Measurements from ENCODE around the gene RRAS.

Gene RRAS

GRCh38 chr19:49686503-49687088 lies 46.7 kb upstream of the RRAS start:
- peaks cover 24% of the 10 kb centered on the region for H3K36me3 ChIP-seq
- no peak for TF ChIP-seq CTCF (IDR thresholded peaks at IDR 0.05)
- H3K4me1 ChIP-seq (ENCODE audit: control insufficient read depth in 1 of 2, insufficient read depth in 1 of 2, low read depth in 1 of 2, low read length in 1 of 2): peaks cover 4 to 13% of the 10 kb centered on the region in 2 experiments

GRCh38 chr19:49685845-49686332 lies 45.9 kb upstream of the RRAS start:
- Histone ChIP-seq H3K4me1 (ENCODE audit: control insufficient read depth in 1 of 2, insufficient read depth in 1 of 2, low read depth in 1 of 2, low read length in 1 of 2) (peaks cover 1 to 8% of the 10 kb centered on the region in 2 experiments), H3K36me3 (peaks cover 24% of the 10 kb centered on the region), H3K4me3 (ENCODE audit: low read depth in 1 of 2, low read length in 1 of 2) (no peak overlapping the region), H3K27me3 (peaks cover 27% of the 10 kb centered on the region), H3K9me3 (no peaks in the 10 kb centered on the region), H3K27ac (no peak overlapping the region)
- TF ChIP-seq CTCF (IDR thresholded peaks at IDR 0.05): no peak

More at GRCh38 chr19:49686503-49687088, 46.7 kb upstream of the RRAS start:
- H3K9me3 ChIP-seq: no peaks in the 10 kb centered on the region
- H3K4me3 ChIP-seq (ENCODE audit: low read depth in 1 of 2, low read length in 1 of 2): no peak overlapping the region
- H3K27ac ChIP-seq: no peak overlapping the region
- peaks cover 34% of the 10 kb centered on the region for H3K27me3 ChIP-seq

GRCh38 chr19:49684983-49685553 lies 45.1 kb upstream of the RRAS start:
- Histone ChIP-seq H3K9me3 (no peaks in the 10 kb centered on the region), H3K27me3 (peaks cover 19% of the 10 kb centered on the region), H3K4me1 (ENCODE audit: control insufficient read depth in 1 of 2, insufficient read depth in 1 of 2, low read depth in 1 of 2, low read length in 1 of 2) (peaks cover 6% of the 10 kb centered on the region in 2 experiments), H3K27ac (no peak overlapping the region), H3K36me3 (peaks cover 24% of the 10 kb centered on the region), H3K4me3 (ENCODE audit: low read depth in 1 of 2, low read length in 1 of 2) (no peak overlapping the region)
- TF ChIP-seq CTCF (IDR thresholded peaks at IDR 0.05): no peak

- no peak for TF ChIP-seq CTCF (IDR thresholded peaks at IDR 0.05)
- Histone ChIP-seq H3K27ac (no peak overlapping the region), H3K4me3 (ENCODE audit: low read depth in 1 of 2, low read length in 1 of 2) (no peak overlapping the region), H3K36me3 (peaks cover 24% of the 10 kb centered on the region), H3K4me1 (ENCODE audit: control insufficient read depth in 1 of 2, insufficient read depth in 1 of 2, low read depth in 1 of 2, low read length in 1 of 2) (peaks cover 6 to 8% of the 10 kb centered on the region in 2 experiments), H3K27me3 (peaks cover 13% of the 10 kb centered on the region), H3K9me3 (no peaks in the 10 kb centered on the region)
Measured at GRCh38 chr19:49684251-49684982, 44.5 kb upstream of the RRAS start.

GRCh38 chr19:49683814-49684250 lies 43.9 kb upstream of the RRAS start:
- H3K27ac ChIP-seq: no peak overlapping the region
- TF ChIP-seq CTCF (IDR thresholded peaks at IDR 0.05): no peak
- H3K36me3 ChIP-seq: peaks cover 24% of the 10 kb centered on the region
- H3K4me3 ChIP-seq (ENCODE audit: low read depth in 1 of 2, low read length in 1 of 2): no peak overlapping the region
- peaks cover 7% of the 10 kb centered on the region for H3K27me3 ChIP-seq
- peaks cover 6 to 8% of the 10 kb centered on the region in 2 experiments for H3K4me1 ChIP-seq (ENCODE audit: control insufficient read depth in 1 of 2, insufficient read depth in 1 of 2, low read depth in 1 of 2, low read length in 1 of 2)
- H3K9me3 ChIP-seq: no peaks in the 10 kb centered on the region

Measured in neutrophil (primary cell).